ENCODE results near the gene IDE.

GRCh38 chr10:92434385-92434784 lies 139.5 kb downstream of the IDE start:
- TF ChIP-seq POLR2A (IDR thresholded peaks at IDR 0.05): no peak
- TF ChIP-seq CTCF (IDR thresholded peaks at IDR 0.05): no peak

Measured in right lobe of liver (tissue), 4 donors.